Measurements from ENCODE around the gene MDFIC.
A peak's percentile ranks its signal among the peaks of the same experiment; 100 is the strongest.

The MDFIC gene

DNA sequence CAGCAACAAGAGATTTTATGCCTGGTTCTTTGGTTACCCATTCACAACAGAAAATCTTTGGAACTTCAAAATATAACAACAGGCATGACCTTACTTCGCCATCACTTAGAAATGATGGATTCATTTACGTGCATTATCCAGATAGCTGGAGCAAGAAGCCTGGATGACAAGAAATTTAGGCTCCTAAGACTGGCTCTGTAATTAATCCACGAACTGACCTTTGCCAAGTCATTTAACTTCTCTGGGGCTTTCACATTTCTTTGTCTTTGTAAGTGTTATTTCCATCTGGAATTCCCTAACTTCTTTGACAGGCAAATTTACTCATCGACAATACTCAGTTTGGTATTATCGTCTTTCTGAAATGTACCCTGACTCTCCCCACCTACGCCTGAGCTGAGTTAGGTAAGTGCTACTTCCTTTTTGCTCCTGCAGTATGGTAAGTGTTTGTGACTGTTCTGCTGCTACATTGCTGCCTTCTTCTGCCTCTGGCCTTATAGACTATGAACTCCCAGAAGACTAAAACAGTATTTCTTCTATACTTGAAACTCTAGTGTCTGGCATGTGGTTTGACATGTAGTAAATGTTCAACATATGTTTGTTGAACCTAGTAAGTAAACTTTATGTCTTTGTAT is 5.5 kb upstream of the MDFIC start:
- TF ChIP-seq JUND (IDR thresholded peaks at IDR 0.05; ENCODE audit: low read depth) = no peak
- DNase-seq (ENCODE audit: low read depth in 1 of 2, low spot score in 1 of 2) = no peak
- in situ Hi-C loops (cut with HindIII; ENCODE audit: low pct_unique_long_range_greater_than_20kb, low sequenced_read_pairs) = no loop called here

DNA sequence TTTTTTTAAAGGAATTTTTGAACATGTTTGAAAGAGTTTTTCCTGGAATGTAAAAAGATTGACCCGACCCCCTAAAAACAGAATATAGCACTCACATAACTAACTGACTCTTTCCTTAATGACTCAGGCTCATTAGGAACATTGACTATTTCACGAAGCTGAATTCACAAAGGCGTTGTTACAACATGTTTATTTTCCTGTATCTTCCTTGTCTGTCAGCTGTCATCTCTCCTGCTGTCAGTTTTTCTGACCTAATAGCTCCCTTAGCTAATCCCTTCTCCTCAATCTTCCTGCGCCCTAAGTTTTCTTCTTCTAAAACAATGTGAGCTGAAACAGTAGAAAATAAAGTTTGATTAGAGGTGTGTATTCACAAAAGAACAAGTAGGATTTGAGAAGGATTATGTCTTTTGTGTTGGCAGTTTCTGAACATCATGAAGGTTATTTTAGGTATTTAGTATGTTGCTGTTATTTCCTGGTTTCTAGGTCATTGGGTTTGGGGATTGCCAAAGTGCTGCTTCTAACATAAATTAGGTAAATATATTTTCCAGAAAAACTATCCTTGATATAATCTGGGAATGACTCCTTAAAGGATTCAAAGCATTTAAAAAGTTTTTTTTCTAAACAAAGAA is 4.6 kb upstream of the MDFIC start:
- no peak for DNase-seq (ENCODE audit: low read depth in 1 of 2, low spot score in 1 of 2)
- in situ Hi-C loops (cut with HindIII; ENCODE audit: low pct_unique_long_range_greater_than_20kb, low sequenced_read_pairs) = no loop called here
- no peak for TF ChIP-seq JUND (IDR thresholded peaks at IDR 0.05; ENCODE audit: low read depth)

DNA sequence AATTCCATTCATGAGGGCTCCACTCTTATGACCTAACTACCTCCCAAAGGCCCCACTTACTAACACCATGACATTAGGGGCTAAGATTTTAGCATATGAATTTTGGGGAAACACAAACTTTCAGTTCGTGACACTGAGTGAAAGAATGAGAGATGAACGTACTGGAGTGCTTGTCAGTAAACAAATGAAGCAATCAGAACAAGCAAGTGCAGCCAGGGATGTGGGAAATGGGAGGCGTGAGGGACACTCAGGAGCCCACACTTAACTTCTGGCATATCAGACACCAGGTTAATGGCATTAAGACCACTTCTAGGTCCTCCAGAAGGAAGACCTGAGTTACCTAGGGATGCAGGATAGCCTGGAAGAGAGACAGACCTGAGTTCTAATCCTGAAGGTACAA is 2.3 kb upstream of the MDFIC start:
- DNase-seq (ENCODE audit: low read depth in 1 of 2, low spot score in 1 of 2) = no peak
- TF ChIP-seq JUND (IDR thresholded peaks at IDR 0.05; ENCODE audit: low read depth) = no peak
- in situ Hi-C loops (cut with HindIII; ENCODE audit: low pct_unique_long_range_greater_than_20kb, low sequenced_read_pairs) = no loop called here

DNA sequence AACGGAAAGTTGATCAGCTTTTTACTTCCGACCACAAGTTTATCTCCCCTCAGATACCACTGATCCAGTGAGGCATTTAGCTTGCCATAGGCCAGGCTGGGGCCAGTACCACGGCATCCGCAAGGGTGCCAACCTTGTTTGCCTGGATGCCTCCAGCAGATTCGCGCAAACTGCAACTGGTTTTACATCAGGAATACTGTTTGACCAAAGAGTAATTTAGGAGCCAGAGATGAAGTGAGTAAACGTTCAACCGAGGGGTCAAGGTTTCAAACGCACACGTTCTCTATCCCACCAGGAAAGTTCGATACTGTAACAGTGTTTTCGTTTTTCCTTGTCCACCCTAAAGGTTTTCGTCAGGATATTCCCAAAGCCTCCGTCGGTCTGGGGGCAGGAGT is 266 bp upstream of the MDFIC start:
- DNase-seq (ENCODE audit: low read depth in 1 of 2, low spot score in 1 of 2) = no peak
- TF ChIP-seq JUND (IDR thresholded peaks at IDR 0.05; ENCODE audit: low read depth) = no peak
- in situ Hi-C loops (cut with HindIII; ENCODE audit: low pct_unique_long_range_greater_than_20kb, low sequenced_read_pairs) = no loop called here

DNA sequence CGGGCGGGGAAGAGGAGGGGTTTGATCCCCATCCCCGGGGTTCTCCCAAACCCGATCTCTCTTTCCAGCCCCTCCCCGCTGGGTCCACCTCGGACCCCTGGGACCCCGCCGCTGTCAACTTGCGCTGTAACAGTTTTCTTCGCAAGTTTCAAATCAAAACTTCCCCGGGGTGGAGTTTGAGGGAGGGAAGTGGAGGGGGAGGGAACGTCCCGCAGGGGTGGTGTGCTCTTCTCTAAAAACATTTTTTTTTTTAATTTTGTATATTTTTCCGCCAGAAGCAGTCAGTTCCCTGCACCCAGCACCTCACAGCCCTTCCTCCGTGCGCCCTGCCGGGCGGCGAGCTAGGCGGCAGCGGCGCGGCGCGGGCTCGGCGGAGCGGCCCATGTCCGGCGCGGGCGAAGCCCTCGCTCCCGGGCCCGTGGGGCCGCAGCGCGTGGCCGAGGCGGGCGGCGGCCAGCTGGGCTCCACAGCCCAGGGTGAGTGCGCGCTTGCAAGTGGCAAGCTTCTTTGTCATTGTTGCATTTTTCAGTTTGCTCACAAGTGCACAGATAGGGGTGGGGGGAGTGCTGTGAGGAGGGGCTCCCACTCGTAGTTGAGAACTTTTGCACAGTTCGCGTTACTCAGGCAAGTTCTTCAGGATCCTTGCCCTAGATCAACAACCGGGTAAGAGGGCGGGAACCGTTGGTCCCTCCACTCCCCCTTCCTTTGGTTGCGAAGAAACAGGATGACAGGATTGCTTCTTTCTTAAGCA is 933 bp downstream of the MDFIC start:
- in situ Hi-C loops (cut with HindIII; ENCODE audit: low pct_unique_long_range_greater_than_20kb, low sequenced_read_pairs) = no loop called here

DNA sequence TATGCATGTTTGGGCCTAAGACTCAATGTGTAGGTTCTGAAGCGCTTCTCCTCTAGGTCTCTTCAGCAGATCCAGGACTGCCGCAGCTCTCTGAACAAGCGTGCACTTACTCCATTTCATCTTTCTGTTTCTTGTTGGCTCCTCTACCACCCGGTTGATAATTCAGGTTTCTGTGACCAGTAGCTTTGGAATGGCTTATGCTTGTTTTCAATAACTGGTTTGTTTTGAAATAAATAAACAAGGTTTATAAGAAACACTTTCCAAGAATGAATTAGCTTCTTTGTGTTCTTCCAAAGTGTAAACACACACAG is 1.5 kb downstream of the MDFIC start:
- TF ChIP-seq JUND (IDR thresholded peaks at IDR 0.05; ENCODE audit: low read depth) = no peak
- in situ Hi-C loops (cut with HindIII; ENCODE audit: low pct_unique_long_range_greater_than_20kb, low sequenced_read_pairs) = no loop called here
- DNase-seq (ENCODE audit: low read depth in 1 of 2, low spot score in 1 of 2) = no peak

More for the DNA sequence above, 933 bp downstream of the MDFIC start:
- TF ChIP-seq JUND (IDR thresholded peaks at IDR 0.05; ENCODE audit: low read depth) = no peak
- peak; percentile 32 to 66 for DNase-seq (ENCODE audit: low read depth in 1 of 2, low spot score in 1 of 2)

DNA sequence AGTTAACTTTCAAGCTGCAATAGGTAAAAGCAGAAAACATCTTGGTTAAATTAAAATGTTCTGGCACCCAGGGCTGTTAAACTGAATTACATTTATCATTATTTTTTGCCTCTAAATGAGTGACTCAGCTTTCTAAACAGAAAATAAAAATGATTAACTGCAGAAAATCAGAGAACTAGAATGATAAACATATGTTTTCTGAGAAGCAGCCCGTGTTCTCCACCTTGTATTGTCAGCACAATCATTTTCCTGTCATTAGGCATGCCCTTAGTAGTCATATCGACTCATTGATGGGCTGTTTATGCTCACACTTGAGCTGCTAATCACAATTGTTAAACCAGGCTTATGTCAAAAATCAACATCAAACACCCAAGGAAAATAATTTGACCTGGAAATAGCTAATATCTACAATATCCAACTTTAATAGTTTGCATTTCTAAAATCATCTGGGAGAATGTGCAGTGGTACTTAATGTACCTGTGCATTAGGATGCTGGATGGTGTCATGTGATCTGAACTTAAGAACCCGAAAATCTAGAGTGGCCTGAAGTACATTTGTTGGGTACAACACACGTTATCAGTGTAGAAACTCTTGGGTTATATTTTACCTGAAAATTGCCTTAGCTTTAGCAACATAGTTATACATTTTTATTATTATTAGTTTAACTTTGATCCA is 2.3 kb downstream of the MDFIC start:
- no peak for TF ChIP-seq JUND (IDR thresholded peaks at IDR 0.05; ENCODE audit: low read depth)
- DNase-seq (ENCODE audit: low read depth in 1 of 2, low spot score in 1 of 2) = no peak
- in situ Hi-C loops (cut with HindIII; ENCODE audit: low pct_unique_long_range_greater_than_20kb, low sequenced_read_pairs) = no loop called here

DNA sequence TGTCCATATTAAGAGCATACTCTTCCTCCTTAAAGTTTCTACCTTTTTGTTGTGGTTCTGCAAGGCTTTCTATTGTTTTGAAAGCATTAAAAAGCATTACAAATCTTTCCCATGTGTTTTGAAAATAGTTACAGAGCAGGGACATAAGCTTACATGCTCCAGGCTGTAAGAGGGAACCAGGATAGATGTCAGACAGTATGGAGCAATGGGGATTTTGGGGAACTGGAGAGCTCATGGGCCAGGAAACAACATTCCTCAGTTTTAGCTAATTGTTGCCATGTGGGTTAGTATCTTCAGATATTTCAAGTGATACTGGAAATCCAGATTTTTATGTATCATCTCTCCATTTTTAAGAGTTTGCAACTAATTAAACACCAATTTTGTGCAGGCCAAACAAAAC is 3.5 kb downstream of the MDFIC start:
- in situ Hi-C loops (cut with HindIII; ENCODE audit: low pct_unique_long_range_greater_than_20kb, low sequenced_read_pairs) = no loop called here
- TF ChIP-seq JUND (IDR thresholded peaks at IDR 0.05; ENCODE audit: low read depth) = no peak
- DNase-seq (ENCODE audit: low read depth in 1 of 2, low spot score in 1 of 2) = no peak

DNA sequence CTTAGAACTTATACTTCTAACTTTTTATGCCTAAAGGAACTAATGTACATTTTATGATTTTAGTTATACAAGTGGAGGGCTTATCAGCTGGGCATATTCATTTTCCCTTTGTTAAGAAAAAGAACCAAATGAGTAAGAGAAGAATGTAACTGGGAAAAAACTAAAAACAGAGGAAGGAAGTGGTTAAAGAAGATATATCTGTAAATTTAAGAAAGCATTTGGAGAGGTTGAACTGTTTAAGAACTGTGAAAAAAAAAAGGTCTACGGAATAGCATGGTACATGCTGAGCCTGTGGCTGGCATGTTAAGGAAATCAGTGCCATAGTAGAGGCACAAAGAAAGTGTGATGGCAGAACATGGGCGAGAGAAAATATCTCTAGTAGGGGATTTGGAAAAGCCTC is 6.2 kb downstream of the MDFIC start:
- in situ Hi-C loops (cut with HindIII; ENCODE audit: low pct_unique_long_range_greater_than_20kb, low sequenced_read_pairs) = no loop called here
- TF ChIP-seq JUND (IDR thresholded peaks at IDR 0.05; ENCODE audit: low read depth) = no peak
- DNase-seq (ENCODE audit: low read depth in 1 of 2, low spot score in 1 of 2) = no peak

DNA sequence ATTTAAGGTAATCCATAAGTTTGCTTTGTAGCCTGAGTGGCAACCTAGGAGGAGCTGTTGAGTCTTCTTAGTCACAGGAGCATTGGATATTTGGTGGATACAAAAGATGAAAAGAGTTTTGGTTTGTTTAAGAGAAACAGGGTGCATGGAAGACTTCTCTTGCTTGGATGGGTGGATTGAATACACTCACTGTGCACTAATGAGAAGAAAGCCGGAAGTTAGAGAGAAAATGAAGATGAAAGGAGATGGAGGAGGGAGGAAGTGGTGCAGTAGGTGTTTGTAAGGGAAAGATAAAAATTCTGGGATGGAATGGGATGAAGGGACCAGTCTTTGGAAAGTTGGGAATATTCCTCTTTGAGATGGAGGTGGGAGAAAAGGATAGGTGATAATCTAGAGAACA is 7.7 kb downstream of the MDFIC start:
- in situ Hi-C loops (cut with HindIII; ENCODE audit: low pct_unique_long_range_greater_than_20kb, low sequenced_read_pairs) = no loop called here
- DNase-seq (ENCODE audit: low read depth in 1 of 2, low spot score in 1 of 2) = peak in 1 of 2 experiments; percentile 2
- TF ChIP-seq JUND (IDR thresholded peaks at IDR 0.05; ENCODE audit: low read depth) = no peak

DNA sequence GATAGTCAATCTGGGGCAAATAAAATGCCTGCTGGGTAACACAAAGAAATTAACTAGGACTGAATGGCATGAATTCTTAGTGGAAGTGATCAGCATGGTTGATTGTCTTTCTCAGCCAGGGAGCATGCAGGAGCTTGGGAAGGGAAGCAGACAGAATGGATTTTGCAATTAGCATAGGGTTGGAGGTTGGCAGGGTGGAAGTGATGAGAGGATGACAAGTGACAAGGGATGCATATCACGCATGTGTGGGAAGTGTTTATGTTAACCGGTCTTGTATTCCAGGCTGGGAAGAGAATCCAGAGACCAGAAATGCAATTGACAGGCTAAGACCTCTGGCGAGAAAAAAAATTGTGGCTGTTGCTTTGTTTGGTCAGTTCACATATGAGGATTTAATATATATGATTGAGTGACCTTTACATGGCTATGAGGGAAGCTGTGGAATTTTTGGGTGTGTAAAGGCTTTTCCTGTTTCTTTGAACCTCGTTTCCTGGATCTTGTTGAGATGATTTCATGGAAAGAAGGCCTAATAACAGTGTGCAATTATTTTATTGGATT is 8.3 kb downstream of the MDFIC start:
- DNase-seq (ENCODE audit: low read depth in 1 of 2, low spot score in 1 of 2) = no peak
- TF ChIP-seq JUND (IDR thresholded peaks at IDR 0.05; ENCODE audit: low read depth) = no peak
- in situ Hi-C loops (cut with HindIII; ENCODE audit: low pct_unique_long_range_greater_than_20kb, low sequenced_read_pairs) = no loop called here

DNA sequence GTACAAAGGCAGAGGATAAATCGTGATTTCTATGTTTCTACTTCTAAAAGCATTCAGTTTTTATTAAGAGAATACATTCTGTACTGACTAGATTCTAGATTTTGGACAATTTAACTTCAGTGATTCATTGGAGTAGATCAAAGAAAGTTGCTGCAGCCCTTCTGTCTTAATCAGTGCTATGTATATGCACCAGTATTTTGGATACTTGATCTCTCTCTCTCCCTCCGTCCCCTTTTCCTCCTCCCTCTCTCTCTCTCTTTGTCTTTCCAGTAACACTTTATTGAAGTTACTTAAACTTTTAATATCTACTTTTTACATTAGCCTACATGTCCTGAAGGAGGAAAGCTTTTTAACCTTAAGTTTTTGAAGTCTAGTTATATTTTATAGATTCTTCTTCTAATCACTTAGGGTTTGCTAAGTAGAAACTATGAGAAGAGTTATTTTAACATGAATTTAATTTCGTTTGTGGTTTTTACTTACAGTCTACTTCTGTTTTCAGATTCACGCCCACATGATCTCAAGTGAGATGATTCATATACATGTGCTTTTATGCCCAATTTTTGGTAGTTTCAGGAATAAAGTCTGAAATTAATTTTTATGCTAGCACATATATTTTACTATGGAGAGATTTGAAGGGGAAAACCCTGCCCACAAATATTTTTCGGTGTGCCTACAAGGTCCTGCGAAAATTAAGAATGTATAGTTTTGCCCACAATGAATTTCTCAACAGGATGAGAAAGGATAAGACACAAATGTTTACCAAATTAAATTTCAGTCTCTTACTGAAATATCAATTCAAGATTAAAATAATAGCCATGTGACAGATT is 9.1 kb downstream of the MDFIC start:
- in situ Hi-C loops (cut with HindIII; ENCODE audit: low pct_unique_long_range_greater_than_20kb, low sequenced_read_pairs) = no loop called here
- DNase-seq (ENCODE audit: low read depth in 1 of 2, low spot score in 1 of 2) = no peak
- no peak for TF ChIP-seq JUND (IDR thresholded peaks at IDR 0.05; ENCODE audit: low read depth)
